Renal cortex interstitium (tissue), 15 donors: ENCODE results near the gene KL. TPM values are rescaled to one million over a fixed set of nuclear protein-coding genes. Genes with fewer than 3 reads are reported as not detected.

Source experiments
- DNase-seq, 11 donors: peaks; one replicate each; pipeline ENCODE4 v3.0.0-alpha.2; 2013; ENCODE audit warnings: low read depth in 9 of 11, low spot score in 4 of 11; ENCODE audit errors: extremely low read depth in 1 of 11
- long read RNA-seq, 16 experiments: transcript quantifications; one replicate each; lab custom pipeline, GENCODE V29; 2026
- polyA plus RNA-seq, 3 donors: library from polyadenylated mRNA; unstranded; fragments of 120-200 nt; gene quantifications; one replicate each; pipeline ENCODE4 v1.2.1, GENCODE V29; 2013; ENCODE audit not compliant: insufficient read length in 3 of 3

KL gene
- polyA plus RNA-seq = 10 to 100 TPM; 34.5 to 62.0 (median 41.8) TPM
- long read RNA-seq, donor 1, full-length matches to known transcripts = 5 of 5 reads
- long read RNA-seq, donor 1, partial matches to known transcripts = 0 of 5 reads
- long read RNA-seq, donor 1, other reads (novel, unspliced or antisense) = 0 of 5 reads
- long read RNA-seq, donor 2, full-length matches to known transcripts = 6 of 11 reads
- long read RNA-seq, donor 2, partial matches to known transcripts = 5 of 11 reads
- long read RNA-seq, donor 2, other reads (novel, unspliced or antisense) = 0 of 11 reads
- long read RNA-seq, donor 3, full-length matches to known transcripts = 11 of 25 reads
- long read RNA-seq, donor 3, partial matches to known transcripts = 14 of 25 reads
- long read RNA-seq, donor 3, other reads (novel, unspliced or antisense) = 0 of 25 reads
- long read RNA-seq, donor 4, full-length matches to known transcripts = 9 of 23 reads
- long read RNA-seq, donor 4, partial matches to known transcripts = 14 of 23 reads
- long read RNA-seq, donor 4, other reads (novel, unspliced or antisense) = 0 of 23 reads
- long read RNA-seq, donor 5 = 0 reads
- long read RNA-seq, donor 6, full-length matches to known transcripts = 5 of 14 reads
- long read RNA-seq, donor 6, partial matches to known transcripts = 9 of 14 reads
- long read RNA-seq, donor 6, other reads (novel, unspliced or antisense) = 0 of 14 reads
- long read RNA-seq, donor 7, full-length matches to known transcripts = 6 of 6 reads
- long read RNA-seq, donor 7, partial matches to known transcripts = 0 of 6 reads
- long read RNA-seq, donor 7, other reads (novel, unspliced or antisense) = 0 of 6 reads
- long read RNA-seq, donor 8 = 0 reads
- long read RNA-seq, donor 9, full-length matches to known transcripts = 1 of 19 reads
- long read RNA-seq, donor 9, partial matches to known transcripts = 18 of 19 reads
- long read RNA-seq, donor 9, other reads (novel, unspliced or antisense) = 0 of 19 reads
- long read RNA-seq, donor 10, full-length matches to known transcripts = 5 of 13 reads
- long read RNA-seq, donor 10, partial matches to known transcripts = 8 of 13 reads
- long read RNA-seq, donor 10, other reads (novel, unspliced or antisense) = 0 of 13 reads
- long read RNA-seq, donor 11, full-length matches to known transcripts = 5 of 21 reads
- long read RNA-seq, donor 11, partial matches to known transcripts = 16 of 21 reads
- long read RNA-seq, donor 11, other reads (novel, unspliced or antisense) = 0 of 21 reads
- long read RNA-seq, donor 12, full-length matches to known transcripts = 3 of 3 reads
- long read RNA-seq, donor 12, partial matches to known transcripts = 0 of 3 reads
- long read RNA-seq, donor 12, other reads (novel, unspliced or antisense) = 0 of 3 reads
- long read RNA-seq, donor 13 = 0 reads
- long read RNA-seq, donor 14, full-length matches to known transcripts = 4 of 4 reads
- long read RNA-seq, donor 14, partial matches to known transcripts = 0 of 4 reads
- long read RNA-seq, donor 14, other reads (novel, unspliced or antisense) = 0 of 4 reads
- long read RNA-seq, donor 15, full-length matches to known transcripts = 2 of 2 reads
- long read RNA-seq, donor 15, partial matches to known transcripts = 0 of 2 reads
- long read RNA-seq, donor 15, other reads (novel, unspliced or antisense) = 0 of 2 reads
- long read RNA-seq, donor 16, full-length matches to known transcripts = 18 of 68 reads
- long read RNA-seq, donor 16, partial matches to known transcripts = 50 of 68 reads
- long read RNA-seq, donor 16, other reads (novel, unspliced or antisense) = 0 of 68 reads

DNA sequence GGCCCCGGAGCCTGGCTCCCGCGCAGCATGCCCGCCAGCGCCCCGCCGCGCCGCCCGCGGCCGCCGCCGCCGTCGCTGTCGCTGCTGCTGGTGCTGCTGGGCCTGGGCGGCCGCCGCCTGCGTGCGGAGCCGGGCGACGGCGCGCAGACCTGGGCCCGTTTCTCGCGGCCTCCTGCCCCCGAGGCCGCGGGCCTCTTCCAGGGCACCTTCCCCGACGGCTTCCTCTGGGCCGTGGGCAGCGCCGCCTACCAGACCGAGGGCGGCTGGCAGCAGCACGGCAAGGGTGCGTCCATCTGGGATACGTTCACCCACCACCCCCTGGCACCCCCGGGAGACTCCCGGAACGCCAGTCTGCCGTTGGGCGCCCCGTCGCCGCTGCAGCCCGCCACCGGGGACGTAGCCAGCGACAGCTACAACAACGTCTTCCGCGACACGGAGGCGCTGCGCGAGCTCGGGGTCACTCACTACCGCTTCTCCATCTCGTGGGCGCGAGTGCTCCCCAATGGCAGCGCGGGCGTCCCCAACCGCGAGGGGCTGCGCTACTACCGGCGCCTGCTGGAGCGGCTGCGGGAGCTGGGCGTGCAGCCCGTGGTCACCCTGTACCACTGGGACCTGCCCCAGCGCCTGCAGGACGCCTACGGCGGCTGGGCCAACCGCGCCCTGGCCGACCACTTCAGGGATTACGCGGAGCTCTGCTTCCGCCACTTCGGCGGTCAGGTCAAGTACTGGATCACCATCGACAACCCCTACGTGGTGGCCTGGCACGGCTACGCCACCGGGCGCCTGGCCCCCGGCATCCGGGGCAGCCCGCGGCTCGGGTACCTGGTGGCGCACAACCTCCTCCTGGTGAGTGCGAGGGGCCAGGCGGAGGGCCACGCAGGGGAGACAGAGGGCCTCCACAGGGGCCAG lies at the start of gene KL:
Gene KL (plus strand): TSS at position 10 of the 909 bp plus-strand sequence. CDS start 18 bp downstream, at position 28.
- DNase-seq = peak in 3 of 11 donors; percentile 32 to 36 (median 34)

GRCh38 chr13:32967584-32968182 lies 48.5 kb upstream of the KL start:
- DNase-seq = no peak

- no peak for DNase-seq
Measured at GRCh38 chr13:32968316-32968715, 47.9 kb upstream of the KL start.

DNA sequence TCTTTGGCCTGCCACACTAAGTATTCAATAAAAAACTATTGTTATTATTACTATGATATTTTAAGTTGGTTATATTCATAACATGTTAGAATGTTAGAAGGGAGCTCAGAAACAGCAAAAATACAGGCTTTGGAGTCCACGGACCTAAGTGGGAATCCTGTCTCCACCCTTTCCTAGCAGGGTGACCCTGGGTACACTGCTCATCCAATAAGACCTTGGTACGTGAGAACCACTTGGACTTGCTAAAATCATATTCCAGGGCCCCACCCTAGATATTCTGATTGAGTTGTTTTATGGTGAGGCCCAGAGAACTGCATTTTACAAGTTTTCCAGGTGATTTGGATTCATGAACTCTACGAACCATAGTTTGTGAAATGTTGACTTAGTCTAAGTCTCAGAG lies 47.4 kb upstream of the KL start:
- DNase-seq = no peak

DNA sequence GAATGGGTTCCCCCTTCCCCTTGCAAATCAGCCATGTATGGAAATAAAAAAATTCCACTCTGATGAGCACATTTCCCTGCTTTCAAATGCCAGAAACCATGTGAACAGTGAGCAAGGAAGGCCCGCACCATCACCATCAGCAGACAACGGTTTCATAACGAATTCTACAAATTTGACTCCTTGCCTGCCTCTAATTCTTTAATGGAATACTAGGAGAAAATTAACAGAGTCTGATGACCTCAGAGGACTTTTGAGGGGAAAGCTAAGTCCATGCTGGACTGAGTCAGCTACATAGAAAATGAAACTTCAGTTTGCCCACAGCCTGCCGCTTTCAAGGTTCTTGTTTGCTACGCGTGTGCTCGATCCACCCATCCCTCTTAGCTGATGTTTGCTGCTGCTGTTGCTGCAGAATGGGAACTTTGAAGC lies 46.7 kb upstream of the KL start:
- no peak for DNase-seq

- DNase-seq = no peak
Measured at GRCh38 chr13:32976056-32976805, 40.0 kb upstream of the KL start.

- DNase-seq = no peak
Measured at GRCh38 chr13:32976912-32977311, 39.3 kb upstream of the KL start.

DNA sequence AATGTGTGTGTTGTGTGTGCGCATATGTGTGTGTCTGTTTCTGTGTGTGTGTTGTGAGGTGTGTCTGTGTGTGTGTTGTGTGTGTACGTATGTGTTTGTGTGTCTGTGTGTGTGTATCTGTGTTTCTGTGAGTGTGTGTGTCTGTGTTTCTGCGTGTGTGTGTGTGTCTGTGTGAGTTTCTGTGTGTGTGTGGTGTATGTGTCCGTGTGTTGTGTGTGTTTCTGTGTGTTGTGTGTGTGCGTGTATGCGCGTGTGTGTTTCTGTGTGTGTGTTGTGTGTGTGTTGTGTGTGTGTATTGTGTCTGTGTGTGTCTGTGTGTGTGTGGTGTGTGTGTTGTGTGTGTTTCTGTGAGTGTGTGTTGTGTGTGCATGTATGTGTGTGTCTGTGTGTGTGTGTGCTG lies 38.9 kb upstream of the KL start:
- no peak for DNase-seq

GRCh38 chr13:32978278-32978677 lies 37.9 kb upstream of the KL start:
- DNase-seq = no peak

DNA sequence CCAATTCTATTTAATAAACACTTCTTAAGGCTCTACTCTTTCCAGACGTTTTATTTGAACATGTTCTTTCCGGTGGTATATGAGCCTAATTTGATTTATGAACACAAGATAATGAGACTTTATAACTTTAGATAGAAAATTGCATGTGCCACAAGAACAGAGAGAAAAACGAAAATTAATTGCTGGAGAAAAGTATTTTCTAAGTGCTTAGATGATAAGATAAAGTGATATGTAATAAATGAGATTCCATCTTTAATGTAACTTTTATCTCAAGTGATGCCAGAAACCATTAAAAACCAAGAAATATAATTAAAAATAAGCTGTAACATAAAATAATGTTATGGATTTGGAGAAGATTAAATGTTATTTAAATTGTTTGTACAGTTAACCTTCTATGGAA lies 33.2 kb upstream of the KL start:
- DNase-seq = peak in 1 of 11 donors; percentile 9

- DNase-seq = no peak
Measured at GRCh38 chr13:32984857-32985626, 31.2 kb upstream of the KL start.

GRCh38 chr13:32986552-32986951 lies 29.7 kb upstream of the KL start:
- DNase-seq = no peak

DNA sequence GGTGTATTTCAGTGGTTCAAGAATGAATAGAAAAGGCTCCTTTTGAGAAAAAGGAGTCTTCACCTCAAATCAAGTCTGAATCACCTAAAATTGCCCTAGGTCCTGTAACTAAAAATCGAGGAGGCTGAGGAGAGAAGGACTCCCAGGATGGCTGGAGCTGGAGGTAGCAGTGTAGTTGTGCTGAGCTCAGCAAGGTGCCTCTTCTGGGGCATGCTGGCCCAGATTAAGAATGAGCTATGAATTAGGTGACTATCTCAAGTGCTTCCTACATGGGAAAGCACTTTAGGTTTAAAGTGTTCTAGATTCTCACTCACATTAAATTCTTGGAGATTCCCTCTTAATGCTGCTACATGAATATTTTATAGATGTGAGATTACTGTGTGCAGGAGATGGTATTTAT lies 28.8 kb upstream of the KL start:
- DNase-seq = no peak

- no peak for DNase-seq
Measured at GRCh38 chr13:32988608-32989289, 27.5 kb upstream of the KL start.

- no peak for DNase-seq
Measured at GRCh38 chr13:32989290-32989667, 26.9 kb upstream of the KL start.
